NCI-H524 (cell line): ENCODE data around the gene EXOSC6.
A peak's percentile ranks its signal among the peaks of the same experiment; 100 is the strongest.
"Not testable (repeated sequence)": the region's sequence is repeated elsewhere in the genome, so short reads cannot be mapped to it uniquely, and the experiment has no call there.

ENCODE experiments used
- DNase-seq, 2 experiments: peaks; one replicate each; lab custom pipeline; 2025; lab: John Stamatoyannopoulos, UW

The EXOSC6 gene

DNA sequence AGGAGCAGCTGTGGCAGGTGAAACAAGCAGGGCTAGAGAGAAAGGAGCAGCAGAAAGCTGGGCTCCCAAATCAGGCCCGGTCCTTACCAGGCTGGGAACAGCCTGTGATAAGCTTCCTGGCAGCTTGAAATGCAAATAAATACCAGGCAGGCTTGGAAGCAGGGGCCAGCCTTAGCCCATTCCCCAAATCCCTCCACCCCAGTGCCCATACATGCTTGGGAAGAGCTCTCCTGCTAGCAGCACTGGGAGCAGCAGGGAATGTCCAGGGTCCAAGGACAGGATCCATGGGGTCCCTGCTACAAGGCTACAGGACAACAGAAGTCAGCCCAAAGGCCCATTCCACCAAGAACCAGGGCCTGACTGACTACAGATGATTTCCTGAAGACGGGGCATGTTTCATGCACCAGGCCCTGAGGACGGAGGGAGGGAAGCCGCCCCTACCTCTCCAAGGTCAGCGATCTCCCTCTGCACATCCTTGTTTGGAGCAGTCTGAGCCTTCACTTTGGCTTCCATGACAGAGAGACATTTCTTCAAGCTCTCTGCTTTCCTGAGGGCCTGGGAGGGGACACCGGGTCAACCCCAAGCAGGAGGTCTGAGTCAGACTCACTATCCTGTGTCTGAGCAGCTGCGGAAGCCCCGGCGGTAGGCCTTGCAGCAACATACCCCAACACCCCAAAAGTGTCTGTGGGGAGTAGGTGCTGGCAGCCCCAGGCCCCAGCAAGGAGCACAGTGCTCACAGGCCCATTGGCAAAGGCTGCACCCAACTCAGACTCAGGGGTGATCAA lies 2.6 kb upstream of the EXOSC6 start:
- DNase-seq: no peak

DNA sequence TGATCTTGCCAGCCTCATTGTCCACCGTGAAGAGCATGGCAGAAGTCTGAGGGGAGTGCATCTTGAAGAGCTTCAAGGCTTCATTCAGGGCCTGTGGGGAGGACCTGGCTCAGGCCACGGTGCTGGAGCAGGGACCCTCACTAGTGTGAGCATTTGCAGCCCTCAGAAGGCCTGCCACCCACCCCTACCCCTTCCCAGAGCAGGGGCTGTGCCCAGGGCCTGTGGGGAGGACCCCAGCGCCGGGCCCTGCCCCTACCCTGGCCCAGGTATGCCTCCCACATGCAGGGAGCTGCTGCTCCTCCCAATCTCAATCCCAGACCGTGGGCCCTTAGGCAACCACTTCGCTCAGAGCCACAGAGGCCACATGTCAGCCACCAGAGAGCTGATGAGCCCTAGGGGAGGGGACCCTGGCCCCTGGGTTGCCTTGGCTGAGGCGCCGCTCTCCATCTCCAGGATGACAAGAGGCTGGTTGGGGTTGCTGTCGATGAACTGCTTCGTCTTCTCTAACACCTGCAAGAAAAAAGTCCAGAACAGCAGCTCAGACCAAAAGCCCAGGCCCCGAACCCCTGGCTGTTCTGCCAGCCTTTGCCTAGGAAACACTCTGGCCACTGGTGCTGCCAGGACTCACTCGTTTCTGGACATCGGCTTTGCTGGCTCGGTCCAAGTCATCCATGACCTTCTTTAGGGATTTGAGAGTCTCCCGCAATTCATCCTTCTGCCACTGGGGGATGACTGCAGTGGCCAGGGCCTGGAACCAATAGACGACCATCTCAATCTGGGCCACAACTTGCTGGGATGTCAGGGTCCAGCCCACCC lies 1.8 kb upstream of the EXOSC6 start:
- DNase-seq: peak in 1 of 2 experiments; percentile 45

DNA sequence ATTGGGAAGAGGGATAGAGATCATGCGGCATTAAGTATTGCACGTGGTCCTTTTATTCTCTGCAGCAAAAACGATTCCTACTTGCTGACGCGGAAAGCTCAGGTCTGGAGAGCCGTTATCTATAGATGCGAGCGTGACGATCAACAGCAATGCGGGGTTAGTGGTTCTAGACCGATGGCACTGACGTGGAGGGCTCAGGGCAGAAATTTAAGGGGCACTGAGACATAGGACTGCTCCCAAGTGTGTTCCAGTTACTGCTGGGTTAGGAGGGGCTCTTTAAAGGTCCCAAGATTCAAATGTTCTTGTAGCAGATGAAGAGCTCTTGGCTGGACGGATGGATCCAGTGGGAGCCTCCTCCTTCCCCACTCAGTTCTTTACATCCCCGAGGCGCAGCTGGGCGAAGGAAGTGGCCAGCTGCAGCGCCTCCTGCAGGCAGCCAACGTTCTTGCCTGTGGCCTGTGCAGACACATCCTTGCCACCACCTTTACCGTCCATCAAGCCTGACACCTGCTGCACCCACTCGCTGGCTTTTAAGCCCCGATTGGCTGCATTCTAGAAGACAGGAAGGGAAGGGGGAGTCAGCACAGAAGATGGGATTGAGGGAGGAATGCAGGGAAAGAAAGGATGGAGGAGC lies 732 bp upstream of the EXOSC6 start:
- peak in 1 of 2 experiments; percentile 41 for DNase-seq

DNA sequence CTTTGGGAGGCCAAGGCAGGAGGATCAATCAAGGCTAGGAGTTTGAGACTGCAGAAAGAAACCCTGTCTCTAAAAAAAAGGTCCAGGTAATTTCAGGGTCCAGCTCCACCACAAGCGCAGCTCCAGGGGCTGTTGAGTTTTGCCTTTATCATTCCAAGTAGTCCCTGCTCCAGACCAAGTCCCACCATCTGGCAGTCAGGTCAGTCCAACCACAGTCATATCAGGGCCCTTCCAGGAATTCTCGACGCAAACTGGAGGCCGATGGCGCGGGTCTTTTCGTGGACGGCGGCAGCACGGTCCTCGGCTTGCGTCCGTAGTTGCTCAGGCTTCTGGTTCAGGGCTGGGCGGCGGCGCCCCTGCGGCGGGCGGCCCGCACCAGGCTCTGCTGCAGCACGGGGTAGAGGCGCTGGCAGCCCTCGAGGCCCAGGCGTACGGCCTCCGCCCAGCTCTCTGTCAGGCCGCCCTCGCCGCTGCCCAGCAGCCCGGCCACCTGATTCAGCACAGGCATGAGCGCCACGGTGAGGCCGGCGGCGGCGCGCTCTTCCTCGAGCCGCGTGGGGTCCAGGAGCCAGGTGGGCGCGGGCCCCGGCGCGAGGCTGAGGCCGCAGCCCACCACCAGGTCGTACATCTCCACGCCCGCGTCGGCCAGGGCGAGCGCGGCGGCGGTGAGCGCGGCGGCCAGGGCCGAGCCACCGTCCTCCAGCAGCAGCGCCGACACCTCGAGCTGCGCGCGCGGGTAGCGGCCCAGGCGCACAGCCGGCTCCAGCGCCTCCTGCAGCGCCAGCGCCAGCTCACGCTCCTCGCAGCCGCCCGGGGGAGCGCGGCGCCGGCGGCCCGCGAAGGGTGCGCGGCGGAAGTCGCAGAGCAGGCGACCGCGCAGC lies 752 bp downstream of the EXOSC6 start:
- peak in 1 of 2 experiments; percentile 60 for DNase-seq

DNA sequence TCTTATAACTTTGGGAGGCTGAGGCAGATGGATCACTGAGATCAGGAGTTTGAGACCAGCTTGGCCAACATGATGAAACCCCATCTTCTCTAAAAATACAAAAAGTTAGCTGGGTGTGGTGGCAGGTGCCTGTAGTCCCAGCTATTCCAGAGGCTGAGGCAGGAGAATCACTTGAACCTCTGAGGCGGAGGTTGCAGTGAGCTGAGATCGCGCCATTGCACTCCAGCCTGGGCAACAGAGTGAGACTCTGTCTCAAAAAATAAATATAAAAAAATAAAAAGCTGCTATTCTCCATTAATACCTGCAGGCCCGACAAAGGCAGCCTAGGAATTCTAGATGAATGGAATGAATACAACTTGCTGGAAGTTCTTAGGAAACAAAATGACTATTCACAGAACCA lies 2.0 kb downstream of the EXOSC6 start:
- DNase-seq: not testable (repeated sequence)

DNA sequence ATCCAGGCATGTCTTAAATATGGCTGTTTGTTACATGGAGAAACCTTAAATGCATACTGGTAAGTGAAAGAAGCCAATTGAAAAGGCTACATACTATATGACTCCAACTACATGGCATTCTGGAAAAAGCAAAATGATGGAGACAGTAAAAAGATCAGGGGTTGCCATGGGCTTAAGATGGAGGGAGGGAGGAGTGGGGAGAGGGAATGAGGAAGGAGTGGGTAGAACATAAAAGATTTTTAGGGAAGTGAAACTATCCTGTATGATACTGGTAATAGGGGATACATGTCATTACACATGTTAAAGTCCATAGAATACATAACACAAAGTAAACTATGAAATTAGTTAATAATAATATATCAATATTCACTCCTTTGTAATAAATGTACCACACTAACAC lies 13.0 kb downstream of the EXOSC6 start:
- DNase-seq: not testable (repeated sequence)

DNA sequence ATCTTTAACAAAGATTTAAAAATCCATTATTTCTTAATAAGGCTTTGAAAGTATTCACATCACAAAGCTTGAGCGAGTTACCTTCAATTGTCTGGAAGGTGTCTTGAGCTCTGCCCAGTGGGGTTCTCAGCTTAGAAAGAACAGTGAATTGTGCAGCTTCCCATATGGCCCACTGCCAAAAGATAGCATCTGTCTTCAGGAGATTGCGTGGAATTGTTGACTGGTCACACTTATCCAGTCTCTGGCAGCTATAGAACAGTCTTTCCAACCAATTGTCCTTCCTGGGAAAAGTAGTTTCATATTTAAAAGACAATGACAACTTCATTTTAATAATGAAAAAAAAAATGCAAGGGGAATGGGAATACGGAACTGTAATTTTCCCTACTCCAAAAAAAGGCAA lies 19.9 kb downstream of the EXOSC6 start:
- DNase-seq: peak; percentile 40 to 50

DNA sequence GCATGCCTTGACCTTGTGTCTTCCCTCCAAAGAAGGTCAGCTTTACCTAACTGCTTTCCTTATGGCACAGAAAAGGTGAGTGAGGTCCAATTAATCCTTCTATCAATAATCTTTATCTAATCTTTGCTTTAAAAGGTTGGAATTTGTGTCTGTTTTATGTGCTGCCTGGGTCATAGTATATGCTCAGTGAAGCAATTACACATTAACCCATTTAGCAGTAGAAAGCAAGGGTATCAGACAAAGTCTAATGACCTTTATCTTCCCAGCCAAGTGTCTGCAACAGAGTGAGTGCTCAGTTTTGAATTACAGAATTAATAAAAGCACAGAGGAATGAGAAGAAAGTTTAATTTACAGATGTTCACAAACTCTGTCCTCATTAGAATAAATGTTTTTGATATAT lies 25.7 kb downstream of the EXOSC6 start:
- not testable (repeated sequence) for DNase-seq

DNA sequence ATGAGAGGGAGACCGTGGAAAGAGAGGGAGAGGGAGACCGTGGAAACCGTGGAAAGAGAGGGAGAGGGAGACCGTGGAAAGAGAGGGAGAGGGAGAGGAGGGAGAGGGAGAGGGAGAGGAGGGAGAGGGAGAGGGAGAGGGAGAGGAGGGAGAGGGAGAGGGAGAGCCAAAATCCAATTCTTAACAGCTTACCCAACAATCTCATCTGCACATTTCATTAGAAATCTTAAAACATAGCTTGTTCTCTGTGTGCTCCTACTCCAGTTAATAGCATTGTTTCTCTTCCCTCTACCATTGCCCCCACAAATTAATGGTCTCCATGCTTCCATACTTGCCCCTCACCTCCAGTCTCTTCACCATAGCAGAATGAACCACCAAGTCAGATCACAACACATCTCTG lies 26.3 kb downstream of the EXOSC6 start:
- not testable (repeated sequence) for DNase-seq

DNA sequence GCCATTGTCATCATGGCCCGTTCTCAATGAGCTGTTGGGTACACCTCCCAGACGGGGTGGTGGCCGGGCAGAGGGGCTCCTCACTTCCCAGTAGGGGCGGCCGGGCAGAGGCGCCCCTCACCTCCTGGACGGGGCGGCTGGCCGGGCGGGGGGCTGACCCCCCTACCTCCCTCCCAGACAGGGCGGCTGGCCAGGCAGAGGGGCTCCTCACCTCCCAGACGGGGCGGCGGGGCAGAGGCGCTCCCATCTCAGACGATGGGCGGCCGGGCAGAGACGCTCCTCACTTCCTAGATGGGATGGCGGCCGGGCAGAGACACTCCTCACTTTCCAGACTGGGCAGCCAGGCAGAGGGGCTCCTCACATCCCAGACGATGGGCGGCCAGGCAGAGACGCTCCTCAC lies 27.1 kb downstream of the EXOSC6 start:
- DNase-seq: not testable (repeated sequence)

DNA sequence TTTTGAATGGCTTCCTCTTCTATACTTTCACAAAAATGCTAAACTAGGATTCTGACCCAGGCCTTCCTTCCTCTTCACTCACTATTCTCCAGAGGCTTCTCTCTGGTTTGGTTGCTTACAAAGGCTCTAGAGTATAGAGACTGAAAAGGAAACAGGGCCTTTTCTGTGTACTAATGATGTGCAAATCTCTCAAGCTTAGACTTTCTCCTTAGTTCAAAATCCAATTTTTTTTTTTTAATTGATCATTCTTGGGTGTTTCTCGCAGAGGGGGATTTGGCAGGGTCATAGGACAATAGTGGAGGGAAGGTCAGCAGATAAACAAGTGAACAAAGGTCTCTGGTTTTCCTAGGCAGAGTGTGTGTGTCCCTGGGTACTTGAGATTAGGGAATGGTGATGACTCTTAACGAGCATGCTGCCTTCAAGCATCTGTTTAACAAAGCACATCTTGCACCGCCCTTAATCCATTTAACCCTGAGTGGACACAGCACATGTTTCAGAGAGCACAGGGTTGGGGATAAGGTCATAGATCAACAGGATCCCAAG lies 27.7 kb downstream of the EXOSC6 start:
- not testable (repeated sequence) for DNase-seq

DNA sequence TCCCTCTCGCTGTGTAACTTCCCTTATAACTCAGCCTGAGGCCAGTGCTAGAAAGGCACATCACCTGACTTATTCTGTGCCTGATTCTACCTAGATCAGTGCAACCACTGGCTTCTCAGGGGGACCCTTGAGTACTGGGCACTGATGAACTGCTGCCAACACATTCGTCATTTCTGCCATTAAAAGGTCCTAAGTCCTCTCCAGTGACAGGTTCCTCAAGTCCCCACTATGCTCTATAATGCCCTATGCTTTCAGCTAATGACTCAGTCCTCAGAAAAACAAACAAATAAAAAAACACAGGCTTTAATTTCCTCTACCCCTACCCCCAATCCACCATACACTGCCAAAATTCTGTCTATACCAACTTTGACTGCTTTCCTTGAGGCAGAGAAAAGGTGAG lies 28.5 kb downstream of the EXOSC6 start:
- DNase-seq: not testable (repeated sequence)

DNA sequence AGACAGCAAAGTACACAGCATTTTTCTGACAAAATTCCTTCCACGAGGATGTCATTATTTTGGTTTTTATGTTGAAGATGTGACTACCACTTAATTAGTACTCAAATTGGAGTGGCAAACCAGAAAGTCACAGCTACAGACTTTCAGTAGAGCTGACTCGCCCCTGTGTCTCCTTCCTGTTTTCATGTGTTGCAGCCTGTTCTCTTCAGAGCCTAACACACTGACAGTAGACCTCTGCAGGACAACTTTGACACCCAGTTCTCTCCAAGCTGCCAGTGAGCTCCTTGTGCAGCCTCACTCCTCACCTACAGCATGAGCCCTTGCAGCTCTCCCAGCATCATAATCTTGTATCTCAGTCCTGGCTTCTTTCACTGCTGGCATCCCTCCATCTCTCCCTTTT lies 29.2 kb downstream of the EXOSC6 start:
- not testable (repeated sequence) for DNase-seq

DNA sequence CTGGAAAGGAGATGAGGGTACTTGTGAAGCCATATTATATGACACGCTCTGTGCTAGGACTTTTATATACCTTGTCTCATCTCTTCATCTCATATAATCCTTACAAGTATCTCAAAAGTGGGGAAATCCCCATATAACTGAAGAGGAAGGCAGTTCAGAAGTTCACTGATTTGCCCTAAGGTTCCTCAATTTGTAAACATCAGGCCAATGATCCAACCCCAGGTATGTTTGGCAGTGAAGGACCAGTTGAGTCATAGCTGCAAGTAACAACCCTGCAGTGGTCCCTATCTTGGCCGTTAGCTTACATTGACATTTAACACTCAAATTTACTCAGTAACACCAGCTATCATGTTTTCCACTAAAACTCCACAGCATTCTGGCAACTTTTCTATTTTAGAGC lies 33.2 kb downstream of the EXOSC6 start:
- DNase-seq: not testable (repeated sequence)

DNA sequence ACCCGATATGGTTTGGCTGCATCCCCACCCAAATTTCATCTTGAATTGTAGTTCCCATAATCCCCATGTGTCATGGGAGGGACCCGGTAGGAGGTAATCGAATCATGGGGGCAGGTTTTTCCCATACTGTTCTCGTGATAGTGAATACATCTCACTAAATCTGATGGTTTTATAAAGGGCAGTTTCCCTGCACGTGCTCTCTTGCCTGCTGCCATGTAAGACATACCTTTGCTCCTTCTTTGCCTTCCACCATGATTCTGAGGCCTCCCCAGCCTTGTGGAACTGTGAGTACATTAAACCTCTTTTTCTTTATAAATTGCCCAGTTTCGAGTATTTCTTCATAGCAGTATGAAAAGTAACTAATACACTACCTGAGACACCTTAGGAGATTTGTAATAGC lies 45.4 kb downstream of the EXOSC6 start:
- DNase-seq: not testable (repeated sequence)

DNA sequence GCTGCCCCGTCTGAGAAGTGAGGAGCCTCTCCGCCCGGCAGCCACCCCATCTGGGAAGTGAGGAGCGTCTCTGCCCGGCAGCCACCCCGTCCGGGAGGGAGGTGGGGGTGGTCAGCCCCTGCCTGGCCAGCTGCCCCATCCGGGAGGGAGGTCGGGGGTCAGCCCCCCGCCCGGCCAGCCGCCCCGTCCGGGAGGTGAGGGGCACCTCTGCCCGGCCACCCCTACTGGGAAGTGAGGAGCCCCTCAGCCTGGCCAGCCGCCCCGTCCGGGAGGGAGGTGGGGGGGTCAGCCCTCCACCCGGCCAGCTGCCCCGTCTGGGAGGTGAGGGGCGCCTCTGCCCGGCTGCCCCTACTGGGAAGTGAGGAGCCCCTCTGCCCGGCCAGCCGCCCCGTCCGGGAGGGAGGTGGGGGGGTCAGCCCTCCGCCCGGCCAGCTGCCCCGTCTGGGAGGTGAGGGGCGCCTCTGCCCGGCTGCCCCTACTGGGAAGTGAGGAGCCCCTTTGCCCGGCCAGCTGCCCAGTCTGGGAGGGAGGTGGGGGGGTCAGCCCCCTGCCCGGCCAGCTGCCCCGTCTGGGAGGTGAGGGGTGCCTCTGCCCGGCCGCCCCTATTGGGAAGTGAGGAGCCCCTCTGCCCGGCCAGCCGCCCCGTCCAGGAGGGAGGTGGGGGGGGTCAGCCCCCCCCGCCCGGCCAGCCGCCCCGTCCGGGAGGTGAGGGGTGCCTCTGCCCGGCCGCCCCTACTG lies 46.9 kb downstream of the EXOSC6 start:
- DNase-seq: not testable (repeated sequence)

DNA sequence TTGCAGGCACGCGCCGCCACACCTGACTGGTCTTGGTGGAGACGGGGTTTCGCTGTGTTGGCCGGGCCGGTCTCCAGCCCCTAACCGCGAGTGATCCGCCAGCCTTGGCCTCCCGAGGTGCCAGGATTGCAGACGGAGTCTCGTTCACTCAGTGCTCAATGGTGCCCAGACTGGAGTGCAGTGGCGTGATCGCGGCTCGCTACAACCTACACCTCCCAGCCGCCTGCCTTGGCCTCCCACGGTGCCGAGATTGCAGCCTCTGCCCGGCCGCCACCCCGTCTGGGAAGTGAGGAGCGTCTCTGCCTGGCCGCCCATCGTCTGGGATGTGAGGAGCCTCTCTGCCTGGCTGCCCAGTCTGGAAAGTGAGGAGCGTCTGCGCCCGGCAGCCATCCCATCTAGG lies 47.7 kb downstream of the EXOSC6 start:
- not testable (repeated sequence) for DNase-seq

DNA sequence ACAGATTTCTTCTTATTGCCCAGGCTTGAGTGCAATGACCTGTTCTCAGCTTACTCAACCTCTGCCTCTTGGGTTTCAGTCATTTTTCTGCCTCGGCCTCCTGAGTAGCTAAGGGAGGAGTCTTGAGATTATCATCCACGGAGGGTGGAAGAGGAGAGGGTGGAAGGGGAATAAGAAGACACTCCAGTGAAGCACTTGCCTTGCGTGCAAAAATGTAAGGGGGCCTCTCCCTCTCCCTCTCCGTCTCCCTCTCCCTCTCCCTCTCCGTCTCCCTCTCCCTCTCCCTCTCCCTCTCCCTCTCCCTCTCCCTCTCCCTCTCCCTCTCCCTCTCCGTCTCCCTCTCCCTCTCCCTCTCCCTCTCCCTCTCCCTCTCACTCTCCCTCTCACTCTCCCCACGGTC lies 48.2 kb downstream of the EXOSC6 start:
- DNase-seq: not testable (repeated sequence)

DNA sequence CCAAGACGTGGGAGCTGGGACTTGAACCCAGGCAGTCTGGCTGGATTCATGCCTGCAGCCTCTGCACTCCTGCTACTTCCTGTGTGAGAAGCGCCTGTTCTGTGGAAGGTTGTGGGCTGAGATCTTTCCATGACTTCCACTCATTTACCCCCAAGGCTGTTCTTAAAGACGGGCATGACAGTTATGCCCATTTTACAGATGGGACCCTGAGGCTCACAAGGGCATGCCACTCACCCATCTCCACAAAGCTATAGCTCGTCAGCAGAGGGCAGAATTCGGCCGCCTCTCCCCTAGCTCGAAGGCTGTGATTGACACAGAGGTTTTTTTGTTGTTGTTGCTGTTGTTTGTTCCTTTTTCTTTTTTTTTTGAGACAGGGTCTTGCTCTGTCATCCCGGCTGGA lies 51.7 kb downstream of the EXOSC6 start:
- DNase-seq: not testable (repeated sequence)

DNA sequence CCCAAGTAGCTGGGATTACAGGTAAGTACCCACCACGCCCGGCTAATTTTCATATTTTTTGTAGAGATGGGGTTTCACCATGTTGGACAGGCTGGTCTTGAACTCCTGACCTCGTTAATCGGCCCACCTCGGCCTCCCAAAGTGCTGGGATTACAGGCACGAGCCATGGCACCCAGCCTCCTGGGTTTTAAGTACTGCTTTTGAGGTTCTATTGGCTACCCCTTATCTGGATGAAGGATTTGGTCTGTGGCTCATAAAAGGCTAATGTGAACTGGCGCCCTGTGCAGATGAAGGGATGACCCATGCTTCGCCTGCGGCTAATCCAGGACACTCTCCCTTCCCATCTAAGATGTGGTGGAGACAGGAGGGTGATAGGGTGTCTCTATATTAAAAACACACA lies 52.6 kb downstream of the EXOSC6 start:
- DNase-seq: not testable (repeated sequence)

DNA sequence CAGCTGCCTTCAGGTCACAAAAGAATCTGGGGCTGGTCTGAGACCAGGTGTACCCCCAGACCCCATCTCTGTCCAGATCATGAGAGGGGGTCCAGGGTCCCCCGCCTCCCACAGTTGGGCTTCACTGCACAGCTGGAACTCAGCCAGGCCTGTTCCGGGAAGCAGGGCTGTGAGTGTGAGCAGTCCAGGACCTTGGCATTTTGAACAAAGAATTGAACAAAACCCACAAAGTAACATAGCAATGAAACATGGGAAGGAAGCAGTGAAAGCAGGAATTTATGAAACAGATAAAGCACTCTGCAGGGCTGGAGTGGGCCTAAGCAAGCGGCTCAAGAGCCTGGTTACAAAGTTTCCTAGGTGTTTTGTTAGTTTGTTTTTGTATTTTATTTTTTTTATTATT lies 53.1 kb downstream of the EXOSC6 start:
- DNase-seq: not testable (repeated sequence)
